Sigmoid colon (tissue), 7 donors: ENCODE data around the gene ERP27. TPM values are rescaled to one million over a fixed set of nuclear protein-coding genes. Genes with fewer than 3 reads are reported as not detected.

Experiments used
- DNase-seq: peaks from one replicate; pipeline ENCODE4 v3.0.0-alpha.2; 2019
- H3K27ac ChIP-seq, 4 donors: fragments of 200-600 bp; sonication (generic); one replicate each; pipeline ENCODE4 v1.5.1; 2016 to 2019; ENCODE audit warnings: mild to moderate bottlenecking in 1 of 4
- H3K27me3 ChIP-seq, 3 donors: fragments of 200-600 bp; sonication (generic); one replicate each; pipeline ENCODE4 v1.5.1; 2019; ENCODE audit warnings: mild to moderate bottlenecking in 1 of 3
- H3K36me3 ChIP-seq, 4 donors: fragments of 200-600 bp; sonication (generic); one replicate each; pipeline ENCODE4 v1.5.1; 2016 to 2019
- H3K4me1 ChIP-seq, 4 donors: fragments of 200-600 bp; sonication (generic); one replicate each; pipeline ENCODE4 v1.5.1; 2017 to 2019
- H3K4me3 ChIP-seq, 4 donors: fragments of 200-600 bp; sonication (generic); one replicate each; pipeline ENCODE4 v1.5.1; 2017 to 2019; ENCODE audit warnings: mild to moderate bottlenecking in 2 of 4, moderate library complexity in 1 of 4
- H3K9me3 ChIP-seq, 4 donors: fragments of 200-600 bp in 3 of 4; sonication (generic) in 3 of 4; one replicate each; pipeline versions ENCODE4 v1.5.1 to v1.6.1; 2013 to 2019
- EP300 ChIP-seq, 4 donors: sonication (generic); formaldehyde crosslinking; IDR thresholded peaks; one replicate each; pipeline ENCODE4 v1.6.1; 2017; ENCODE audit warnings: antibody characterized with exemption in 4 of 4
- POLR2A ChIP-seq, 2 donors: fragments of 450-650 bp; IDR thresholded peaks; one replicate each; pipeline ENCODE4 v1.6.1; 2016; ENCODE audit warnings: antibody characterized with exemption in 2 of 2, mild to moderate bottlenecking in 2 of 2, moderate library complexity in 2 of 2
- POLR2AphosphoS5 ChIP-seq, 4 donors: sonication (generic); formaldehyde crosslinking; IDR thresholded peaks; one replicate each; pipeline ENCODE4 v1.6.1; 2017; ENCODE audit warnings: antibody characterized with exemption in 4 of 4
- WGBS, 2 donors: extraction: QIAGEN DNeasy Blood & Tissue Kit; methylation state at CpG; one replicate each; pipeline ENCODE4 v1.1.7; 2013; 5-methylcytosine and 5-hydroxymethylcytosine counted together
- intact Hi-C: fragments of 100-400 bp; cut with DNase I; formaldehyde crosslinking; loops from one replicate; pipeline ENCODE4 v1.15.1; 2023
- polyA plus RNA-seq, 3 donors: library from polyadenylated mRNA; stranded (reverse); fragments of 200-250 nt; gene quantifications; one replicate each; pipeline ENCODE4 v1.2.3, GENCODE V29; 2013
- total RNA-seq, 4 donors: library from RNA; depleted of rRNA; stranded (reverse); fragments of >200 nt; gene quantifications; one replicate each; pipeline ENCODE4 v1.1.0, GENCODE V29; 2016
- TF ChIP-seq, protein P1 (sequence below), 4 experiments: fragments of 450-650 bp in 3 of 4; fragments of 200-600 bp in 1 of 4; IDR thresholded peaks; one replicate each; pipeline ENCODE4 v1.5.1; 2016 to 2019; ENCODE audit warnings: antibody characterized with exemption in 4 of 4, mild to moderate bottlenecking in 3 of 4, moderate library complexity in 2 of 4
- donor health status: healthy with polysubstance abuse.
- donor health status: Bipolar disorder and iron deficiency.
- donor health status: healthy.

Gene ERP27
- total and polyA plus RNA-seq, 7 donors: 0.23 to 2.3 (median 0.60) TPM; not detected in 4

DNA sequence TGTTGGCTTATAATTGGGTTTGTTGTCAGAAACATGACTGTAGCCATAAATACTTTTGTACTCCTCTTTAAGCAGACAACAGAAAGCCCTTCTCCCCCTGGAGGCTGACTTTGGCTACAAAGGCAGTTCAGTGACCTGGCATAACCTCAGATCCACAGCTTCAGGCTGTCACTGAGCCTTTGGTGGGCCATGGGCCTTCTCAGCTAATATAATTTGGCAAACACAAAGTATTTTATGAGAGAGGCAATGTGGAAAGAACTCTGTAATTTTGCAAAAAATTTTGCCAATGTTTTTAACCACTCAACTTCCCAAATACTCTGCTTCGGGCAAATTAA lies 37.1 kb downstream of the ERP27 start:
- intact Hi-C loops: no loop called here
- H3K36me3 ChIP-seq: no peaks in the 10 kb centered on the region
- TF ChIP-seq POLR2AphosphoS5 (IDR thresholded peaks at IDR 0.05) (peak in 1 of 4 donors; percentile 6), POLR2A (IDR thresholded peaks at IDR 0.05) (no peak)
- peak overlapping the region in 3 of 4 donors; percentile 6 to 36 (median 29) for H3K27ac ChIP-seq
- 89 to 94% methylated on average over 1 of the region's 1 CpG for whole genome bisulfite sequencing, 2 donors
- no peak overlapping the region for H3K4me3 ChIP-seq
- H3K4me1 ChIP-seq: peaks cover 0 to 25% (median 19%) of the 10 kb centered on the region in 4 donors
- peak; percentile 75 for DNase-seq
- H3K9me3 ChIP-seq: no peaks in the 10 kb centered on the region
- no peaks in the 10 kb centered on the region for H3K27me3 ChIP-seq

DNA sequence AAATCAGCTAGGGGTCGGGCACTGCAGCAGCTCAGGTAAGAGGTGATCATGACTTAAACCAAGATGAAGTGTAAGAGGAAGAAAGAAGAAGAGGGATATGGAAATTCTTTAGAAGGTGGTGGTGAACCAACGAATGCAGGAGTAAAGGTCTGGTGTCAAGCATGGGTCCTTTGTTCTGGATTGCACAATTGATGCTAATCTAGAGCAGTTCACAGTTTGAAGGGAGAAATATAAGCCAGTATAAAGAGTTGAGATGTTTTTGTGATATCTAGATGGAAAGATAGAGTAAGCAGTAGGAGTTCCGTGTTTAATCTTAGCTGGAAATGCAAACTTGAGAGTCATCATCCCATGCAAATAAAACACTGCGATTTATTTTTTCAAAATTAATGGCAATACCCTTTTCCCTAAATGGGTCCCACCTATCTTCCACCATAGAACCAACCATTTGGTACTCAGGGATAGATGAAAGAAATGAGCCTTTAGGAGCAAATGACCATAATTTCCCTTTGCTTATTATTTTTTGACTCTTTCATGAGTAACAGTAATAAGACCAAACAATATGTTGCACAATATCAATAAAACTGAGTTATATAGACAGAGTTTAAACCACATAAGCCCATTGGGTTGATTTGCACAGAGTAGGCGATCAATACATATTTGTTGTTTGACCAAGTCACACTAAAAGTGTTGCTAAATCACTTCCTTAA lies 37.7 kb downstream of the ERP27 start:
- TF ChIP-seq POLR2AphosphoS5 (IDR thresholded peaks at IDR 0.05): no peak
- no peak for TF ChIP-seq POLR2A (IDR thresholded peaks at IDR 0.05)
- TF ChIP-seq, protein P1, sequence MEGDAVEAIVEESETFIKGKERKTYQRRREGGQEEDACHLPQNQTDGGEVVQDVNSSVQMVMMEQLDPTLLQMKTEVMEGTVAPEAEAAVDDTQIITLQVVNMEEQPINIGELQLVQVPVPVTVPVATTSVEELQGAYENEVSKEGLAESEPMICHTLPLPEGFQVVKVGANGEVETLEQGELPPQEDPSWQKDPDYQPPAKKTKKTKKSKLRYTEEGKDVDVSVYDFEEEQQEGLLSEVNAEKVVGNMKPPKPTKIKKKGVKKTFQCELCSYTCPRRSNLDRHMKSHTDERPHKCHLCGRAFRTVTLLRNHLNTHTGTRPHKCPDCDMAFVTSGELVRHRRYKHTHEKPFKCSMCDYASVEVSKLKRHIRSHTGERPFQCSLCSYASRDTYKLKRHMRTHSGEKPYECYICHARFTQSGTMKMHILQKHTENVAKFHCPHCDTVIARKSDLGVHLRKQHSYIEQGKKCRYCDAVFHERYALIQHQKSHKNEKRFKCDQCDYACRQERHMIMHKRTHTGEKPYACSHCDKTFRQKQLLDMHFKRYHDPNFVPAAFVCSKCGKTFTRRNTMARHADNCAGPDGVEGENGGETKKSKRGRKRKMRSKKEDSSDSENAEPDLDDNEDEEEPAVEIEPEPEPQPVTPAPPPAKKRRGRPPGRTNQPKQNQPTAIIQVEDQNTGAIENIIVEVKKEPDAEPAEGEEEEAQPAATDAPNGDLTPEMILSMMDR (IDR thresholded peaks at IDR 0.05): no peak
- no peak for TF ChIP-seq EP300 (IDR thresholded peaks at IDR 0.05)
- Histone ChIP-seq H3K9me3 (no peaks in the 10 kb centered on the region), H3K4me3 (no peak overlapping the region), H3K36me3 (no peaks in the 10 kb centered on the region), H3K27me3 (no peaks in the 10 kb centered on the region), H3K27ac (peak overlapping the region in 1 of 4 donors; percentile 29), H3K4me1 (peaks cover 0 to 19% (median 15%) of the 10 kb centered on the region in 4 donors)
- DNase-seq: no peak
- intact Hi-C loops: no loop called here
- WGBS, 2 donors: 87 to 94% methylated on average over 5 of the region's 5 CpGs

DNA sequence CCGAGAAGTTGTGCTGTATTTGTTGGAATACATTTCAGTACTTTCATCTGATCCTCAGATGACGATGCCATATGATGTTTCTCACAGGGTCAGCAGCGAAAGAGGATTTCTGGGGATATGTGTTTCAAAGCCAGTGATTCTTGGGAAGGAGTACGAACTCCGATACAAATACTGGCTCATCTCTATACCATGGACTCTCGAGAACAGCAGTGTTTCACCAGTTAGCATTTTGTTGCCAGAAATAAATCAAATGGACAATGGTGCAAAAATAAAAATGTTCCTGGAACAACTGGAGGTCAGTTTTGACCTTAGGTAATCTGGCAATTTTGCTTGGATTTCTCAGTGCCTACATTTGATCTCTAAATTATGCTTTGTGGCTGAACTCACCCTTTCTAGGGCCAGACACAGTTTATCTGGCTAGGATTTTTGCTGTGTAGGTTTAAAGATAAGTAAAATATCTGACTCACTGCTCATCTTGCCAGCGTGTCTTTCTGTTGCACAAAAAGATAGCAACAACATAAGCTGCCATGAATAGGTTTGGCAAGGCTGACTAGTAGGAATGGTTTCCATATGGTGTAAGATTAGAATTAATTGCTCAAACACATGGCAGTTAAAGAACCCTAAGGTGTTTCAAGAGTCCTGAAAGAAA lies 41.7 kb downstream of the ERP27 start:
- intact Hi-C loops: no loop called here
- Histone ChIP-seq H3K4me3 (no peak overlapping the region), H3K36me3 (no peaks in the 10 kb centered on the region), H3K27me3 (no peaks in the 10 kb centered on the region), H3K27ac (peak overlapping the region; percentile 10 to 70 (median 42)), H3K9me3 (no peaks in the 10 kb centered on the region), H3K4me1 (peaks cover 0 to 11% (median 8%) of the 10 kb centered on the region in 4 donors)
- no peak for TF ChIP-seq EP300 (IDR thresholded peaks at IDR 0.05)
- TF ChIP-seq, protein P1 (IDR thresholded peaks at IDR 0.05): no peak
- TF ChIP-seq POLR2AphosphoS5 (IDR thresholded peaks at IDR 0.05): peak in 3 of 4 donors; percentile 6 to 52 (median 30)
- WGBS, 2 donors: 76 to 80% methylated on average over 7 of the region's 7 CpGs
- no peak for DNase-seq

DNA sequence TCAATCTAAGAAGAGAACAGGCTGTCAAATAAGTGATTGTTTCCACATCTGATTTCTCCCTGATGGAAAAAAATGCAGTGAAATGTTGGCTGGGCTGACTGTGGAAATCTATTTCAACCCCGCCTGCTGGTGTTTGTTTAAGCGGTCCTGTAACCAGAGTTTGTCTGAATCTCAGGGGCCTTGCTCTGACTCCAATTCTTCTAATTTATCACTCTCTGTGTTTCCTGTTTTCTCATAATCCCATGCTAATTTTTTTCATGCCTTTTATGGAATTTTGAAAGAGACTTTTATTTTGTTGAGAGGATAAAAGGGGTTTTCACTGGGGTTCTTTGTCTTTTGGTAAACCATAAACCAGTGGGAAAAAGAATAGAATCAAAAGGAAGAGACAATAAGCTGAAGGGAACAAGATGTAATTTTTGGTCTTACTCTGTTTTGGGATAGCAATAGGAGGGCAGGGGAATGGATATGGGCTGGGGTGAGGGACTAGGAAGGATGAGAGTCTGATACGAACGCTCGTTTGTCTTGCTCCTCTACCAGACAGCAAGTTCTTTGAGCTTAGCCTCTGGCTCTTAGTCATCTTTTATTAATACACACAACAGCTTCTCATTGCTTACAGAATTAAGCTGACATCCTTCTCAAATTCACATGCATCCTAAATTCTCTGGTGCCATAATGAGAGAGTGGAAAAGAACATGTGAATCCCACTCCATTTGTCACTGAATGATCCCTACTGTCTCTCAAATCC lies 44.7 kb downstream of the ERP27 start:
- Histone ChIP-seq H3K4me3 (no peak overlapping the region), H3K4me1 (peaks cover 0 to 11% (median 8%) of the 10 kb centered on the region in 4 donors), H3K27ac (peak overlapping the region; percentile 55 to 73 (median 67)), H3K9me3 (no peaks in the 10 kb centered on the region), H3K27me3 (no peaks in the 10 kb centered on the region), H3K36me3 (no peaks in the 10 kb centered on the region)
- intact Hi-C loops: loop anchor here (2.0 kb wide), 1 partner anchor 51 kb away; the partner anchor contains the start of gene ART4
- no peak for TF ChIP-seq EP300 (IDR thresholded peaks at IDR 0.05)
- TF ChIP-seq, protein P1 (IDR thresholded peaks at IDR 0.05): no peak
- no peak for TF ChIP-seq POLR2AphosphoS5 (IDR thresholded peaks at IDR 0.05)
- TF ChIP-seq POLR2A (IDR thresholded peaks at IDR 0.05): no peak
- no peak for DNase-seq
- 65 to 78% methylated on average over 5 of the region's 5 CpGs for WGBS, 2 donors
